MM.1S (cell line): ENCODE measurements around the gene CFAP69.

Experiments
- DNase-seq: peaks from one replicate; pipeline ENCODE4 v3.0.0-alpha.2; 2015
- H2AFZ ChIP-seq: fragments of 300-600 bp; sonication (generic); 2 replicates; pipeline ENCODE4 v1.6.0; 2016; ENCODE audit warnings: antibody characterized with exemption, low read length
- H3F3A ChIP-seq: fragments of 300-600 bp; sonication (generic); 2 replicates; pipeline ENCODE4 v1.6.1; 2016; ENCODE audit warnings: mild to moderate bottlenecking, antibody characterized with exemption, low read length, moderate library complexity, mixed read lengths; ENCODE audit not compliant: insufficient read depth
- H3K27ac ChIP-seq: fragments of 300-600 bp; sonication (generic); 2 replicates; pipeline ENCODE4 v1.5.1; 2016; ENCODE audit warnings: mild to moderate bottlenecking, low read length
- H3K27me3 ChIP-seq: fragments of 300-600 bp; sonication (generic); replicated peaks from 2 replicates; pipeline ENCODE4 v1.6.0; 2016; ENCODE audit warnings: low read length; ENCODE audit not compliant: insufficient read depth
- H3K36me3 ChIP-seq: fragments of 300-600 bp; sonication (generic); replicated peaks from 2 replicates; pipeline ENCODE4 v1.6.1; 2016; ENCODE audit warnings: mild to moderate bottlenecking, low read length, mixed read lengths; ENCODE audit not compliant: insufficient read depth
- H3K4me1 ChIP-seq: fragments of 300-600 bp; sonication (generic); 2 replicates; pipeline ENCODE4 v1.6.1; 2016; ENCODE audit warnings: low read length, mixed read lengths
- H3K4me2 ChIP-seq: fragments of 300-600 bp; sonication (generic); 2 replicates; pipeline ENCODE4 v1.6.0; 2016; ENCODE audit warnings: low read depth, low read length
- H3K4me3 ChIP-seq: fragments of 300-600 bp; sonication (generic); 2 replicates; pipeline ENCODE4 v1.5.1; 2016; ENCODE audit warnings: low read length, mixed read lengths
- H3K79me2 ChIP-seq: fragments of 300-600 bp; sonication (generic); 2 replicates; pipeline ENCODE4 v1.6.1; 2016; ENCODE audit warnings: mixed run types, low read length, mixed read lengths
- H3K9ac ChIP-seq: fragments of 300-600 bp; sonication (generic); 2 replicates; pipeline ENCODE4 v1.6.1; 2016; ENCODE audit warnings: low read length, mixed read lengths
- H3K9me2 ChIP-seq: fragments of 300-600 bp; sonication (generic); replicated peaks from 2 replicates; pipeline ENCODE4 v1.6.1; 2016; ENCODE audit warnings: mild to moderate bottlenecking, low read length, mixed read lengths; ENCODE audit not compliant: insufficient read depth
- H3K9me3 ChIP-seq: fragments of 300-600 bp; sonication (generic); replicated peaks from 2 replicates; pipeline ENCODE4 v1.6.1; 2016; ENCODE audit warnings: mild to moderate bottlenecking, low read length, mixed read lengths; ENCODE audit not compliant: insufficient read depth
- H4K20me1 ChIP-seq: fragments of 300-600 bp; sonication (generic); 2 replicates; pipeline ENCODE4 v1.6.1; 2016; ENCODE audit warnings: mild to moderate bottlenecking, low read length, moderate library complexity, mixed read lengths; ENCODE audit not compliant: insufficient read depth
- EZH2 ChIP-seq: fragments of 300-600 bp; sonication (generic); optimal IDR thresholded peaks from 2 replicates; pipeline ENCODE3; 2017; ENCODE audit warnings: low read depth, mild to moderate bottlenecking, antibody characterized with exemption, low read length, mixed read lengths
- EZH2phosphoT487 ChIP-seq: fragments of 300-600 bp; sonication (generic); IDR thresholded peaks from 2 replicates; pipeline ENCODE4 v1.6.1; 2018; ENCODE audit warnings: antibody characterized with exemption, low read length
- TF ChIP-seq, protein P1 (sequence below): fragments of 300-600 bp; sonication (generic); IDR thresholded peaks from 2 replicates; pipeline ENCODE4 v1.5.1; 2016; ENCODE audit warnings: antibody characterized with exemption, low read length, mixed read lengths

The CFAP69 gene

GRCh38 chr7:90227259-90227658 lies 17.7 kb upstream of the CFAP69 start:
- no peak for DNase-seq
- Histone ChIP-seq H3K4me3 (no peak overlapping the region), H2AFZ (no peak overlapping the region), H3K4me2 (no peak overlapping the region), H3K79me2 (no peaks in the 10 kb centered on the region), H3K9ac (no peak overlapping the region), H4K20me1 (no peaks in the 10 kb centered on the region), H3K9me3 (no peaks in the 10 kb centered on the region), H3K9me2 (no peaks in the 10 kb centered on the region), H3K36me3 (no peaks in the 10 kb centered on the region), H3F3A (no peaks in the 10 kb centered on the region), H3K4me1 (no peaks in the 10 kb centered on the region), H3K27ac (no peak overlapping the region), H3K27me3 (no peaks in the 10 kb centered on the region)
- TF ChIP-seq EZH2phosphoT487: no peak
- TF ChIP-seq, protein P1, sequence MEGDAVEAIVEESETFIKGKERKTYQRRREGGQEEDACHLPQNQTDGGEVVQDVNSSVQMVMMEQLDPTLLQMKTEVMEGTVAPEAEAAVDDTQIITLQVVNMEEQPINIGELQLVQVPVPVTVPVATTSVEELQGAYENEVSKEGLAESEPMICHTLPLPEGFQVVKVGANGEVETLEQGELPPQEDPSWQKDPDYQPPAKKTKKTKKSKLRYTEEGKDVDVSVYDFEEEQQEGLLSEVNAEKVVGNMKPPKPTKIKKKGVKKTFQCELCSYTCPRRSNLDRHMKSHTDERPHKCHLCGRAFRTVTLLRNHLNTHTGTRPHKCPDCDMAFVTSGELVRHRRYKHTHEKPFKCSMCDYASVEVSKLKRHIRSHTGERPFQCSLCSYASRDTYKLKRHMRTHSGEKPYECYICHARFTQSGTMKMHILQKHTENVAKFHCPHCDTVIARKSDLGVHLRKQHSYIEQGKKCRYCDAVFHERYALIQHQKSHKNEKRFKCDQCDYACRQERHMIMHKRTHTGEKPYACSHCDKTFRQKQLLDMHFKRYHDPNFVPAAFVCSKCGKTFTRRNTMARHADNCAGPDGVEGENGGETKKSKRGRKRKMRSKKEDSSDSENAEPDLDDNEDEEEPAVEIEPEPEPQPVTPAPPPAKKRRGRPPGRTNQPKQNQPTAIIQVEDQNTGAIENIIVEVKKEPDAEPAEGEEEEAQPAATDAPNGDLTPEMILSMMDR: no peak
- no peak for TF ChIP-seq EZH2

- Histone ChIP-seq H3K9me2 (no peaks in the 10 kb centered on the region), H3K4me3 (no peak overlapping the region), H2AFZ (no peak overlapping the region), H4K20me1 (no peaks in the 10 kb centered on the region), H3K9me3 (no peaks in the 10 kb centered on the region), H3K27me3 (no peaks in the 10 kb centered on the region), H3K27ac (no peak overlapping the region), H3F3A (no peaks in the 10 kb centered on the region), H3K36me3 (no peaks in the 10 kb centered on the region), H3K4me2 (no peak overlapping the region), H3K9ac (no peak overlapping the region), H3K79me2 (no peaks in the 10 kb centered on the region), H3K4me1 (no peaks in the 10 kb centered on the region)
- DNase-seq: no peak
- TF ChIP-seq EZH2phosphoT487: no peak
- TF ChIP-seq, protein P1: no peak
- no peak for TF ChIP-seq EZH2
Measured at GRCh38 chr7:90229682-90230081, 15.3 kb upstream of the CFAP69 start.

GRCh38 chr7:90230834-90231233 lies 14.1 kb upstream of the CFAP69 start:
- Histone ChIP-seq H3K27ac (no peak overlapping the region), H3K9me2 (no peaks in the 10 kb centered on the region), H3K4me2 (no peak overlapping the region), H3F3A (no peaks in the 10 kb centered on the region), H3K4me1 (no peaks in the 10 kb centered on the region), H3K4me3 (no peak overlapping the region), H3K36me3 (no peaks in the 10 kb centered on the region), H4K20me1 (no peaks in the 10 kb centered on the region), H2AFZ (no peak overlapping the region), H3K79me2 (no peaks in the 10 kb centered on the region), H3K27me3 (no peaks in the 10 kb centered on the region), H3K9me3 (no peaks in the 10 kb centered on the region), H3K9ac (no peak overlapping the region)
- no peak for DNase-seq
- TF ChIP-seq EZH2phosphoT487 (no peak), EZH2 (no peak)
- TF ChIP-seq, protein P1: no peak

- TF ChIP-seq, protein P1: no peak
- TF ChIP-seq EZH2 (no peak), EZH2phosphoT487 (no peak)
- Histone ChIP-seq H3K27me3 (no peaks in the 10 kb centered on the region), H3K9me2 (no peaks in the 10 kb centered on the region), H3K36me3 (no peaks in the 10 kb centered on the region), H3K4me2 (no peak overlapping the region), H3K4me3 (no peak overlapping the region), H3K27ac (no peak overlapping the region), H2AFZ (no peak overlapping the region), H3K9me3 (no peaks in the 10 kb centered on the region), H4K20me1 (no peaks in the 10 kb centered on the region), H3K79me2 (no peaks in the 10 kb centered on the region), H3F3A (no peaks in the 10 kb centered on the region), H3K4me1 (no peaks in the 10 kb centered on the region), H3K9ac (no peak overlapping the region)
- DNase-seq: no peak
Measured at GRCh38 chr7:90231304-90231703, 13.7 kb upstream of the CFAP69 start.
